CD4-positive, alpha-beta T cell treated with Interleukin-17A for 1 hour (primary cell): ENCODE results near the gene CHID1.
A peak's percentile ranks its signal among the peaks of the same experiment; 100 is the strongest.

Experiments
- DNase-seq: peaks from one replicate; pipeline ENCODE4 v3.0.0-alpha.2; 2020

The CHID1 gene

DNA sequence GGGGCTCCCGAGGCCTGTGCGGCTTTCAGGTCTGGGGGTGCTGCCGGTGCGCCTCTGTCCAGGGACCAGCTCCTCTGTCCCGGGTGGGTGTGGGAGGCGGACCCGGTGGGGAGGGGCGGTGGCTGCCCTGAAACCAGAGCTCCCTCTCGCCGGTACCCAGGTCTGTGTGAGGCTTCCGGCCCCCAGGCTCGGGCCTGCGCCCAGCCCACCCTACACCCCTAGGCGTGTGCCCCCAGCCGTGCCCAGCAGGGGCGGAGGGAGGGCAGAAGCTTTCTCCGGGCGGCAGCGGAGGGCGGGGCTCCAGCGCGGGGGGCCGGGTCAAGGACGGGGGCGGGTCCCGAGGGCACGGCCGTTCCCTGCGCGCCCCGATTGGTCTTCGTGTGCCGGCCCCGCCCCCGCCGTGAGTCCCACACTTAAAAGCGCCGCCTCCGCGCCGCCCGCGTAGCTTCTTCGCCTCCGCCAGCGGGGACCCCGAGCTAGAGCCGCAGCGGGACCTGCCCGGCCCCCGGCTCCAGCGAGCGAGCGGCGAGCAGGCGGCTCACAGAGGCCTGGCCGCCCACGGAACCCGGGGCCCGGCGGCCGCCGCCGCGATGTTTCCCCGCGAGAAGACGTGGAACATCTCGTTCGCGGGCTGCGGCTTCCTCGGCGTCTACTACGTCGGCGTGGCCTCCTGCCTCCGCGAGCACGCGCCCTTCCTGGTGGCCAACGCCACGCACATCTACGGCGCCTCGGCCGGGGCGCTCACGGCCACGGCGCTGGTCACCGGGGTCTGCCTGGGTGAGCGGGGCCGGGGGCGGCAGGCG is 91.3 kb downstream of the CHID1 start:
- DNase-seq, result peak; percentile 93

DNA sequence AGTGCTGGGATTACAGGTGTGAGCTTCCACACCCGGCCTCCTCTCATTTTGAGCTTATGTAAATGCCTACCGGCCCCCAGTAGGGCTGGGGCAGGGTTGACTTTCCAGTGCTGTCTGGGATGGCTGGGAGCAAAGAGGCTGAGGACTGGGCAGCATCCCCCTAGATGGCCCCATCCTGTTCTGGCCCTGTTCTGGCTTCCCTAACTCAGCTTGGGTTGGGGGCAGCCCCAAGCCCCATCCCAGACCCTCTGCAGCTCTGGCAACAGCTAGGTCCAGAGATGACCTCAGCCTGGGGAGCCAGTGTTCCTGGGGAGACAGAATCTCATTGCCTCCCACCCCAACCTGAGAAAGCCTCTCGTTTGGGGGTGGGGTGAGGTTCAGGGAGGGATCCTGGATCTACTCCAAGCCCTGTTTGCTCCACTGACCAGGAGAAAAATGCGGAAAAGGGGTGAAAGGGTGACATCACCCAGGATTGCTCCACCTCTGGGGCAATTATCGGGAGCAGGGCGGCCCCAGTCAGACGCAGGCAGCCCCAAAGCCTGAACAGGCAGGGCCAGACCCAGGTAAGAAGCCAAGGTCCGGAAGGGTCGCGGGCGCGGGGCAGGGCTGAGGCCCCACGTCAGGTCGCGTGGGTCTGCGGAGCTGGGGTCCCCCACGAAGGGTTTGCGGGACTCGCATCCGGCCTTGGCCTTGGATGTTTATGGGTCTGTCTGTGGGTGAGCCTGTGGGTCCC is 92.0 kb downstream of the CHID1 start, which contains the start of gene PNPLA2:
PNPLA2 (plus strand) TSS at position 519 of the 733 bp plus-strand sequence. CDS start 805 bp downstream, outside the sequence.
- DNase-seq, result no peak
